HUES48 (cell line): ENCODE results near the gene JAZF1.
"Not testable (repeated sequence)": the region's sequence is repeated elsewhere in the genome, so short reads cannot be mapped to it uniquely, and the experiment has no call there.

Source experiments
- H3K27ac ChIP-seq: one replicate; pipeline ENCODE4 v1.7.0; 2013; ENCODE audit warnings: low read depth, low read length, inconsistent platforms
- H3K27me3 ChIP-seq: 2 replicates; pipeline ENCODE4 v1.6.1; 2013; ENCODE audit warnings: mild to moderate bottlenecking, low read length; ENCODE audit not compliant: control insufficient read depth, insufficient read depth
- H3K36me3 ChIP-seq: 2 replicates; pipeline ENCODE4 v1.6.1; 2013; ENCODE audit warnings: low read length; ENCODE audit not compliant: control insufficient read depth, insufficient read depth
- H3K4me1 ChIP-seq: 2 replicates; pipeline ENCODE4 v1.6.1; 2013; ENCODE audit warnings: mild to moderate bottlenecking, low read length; ENCODE audit not compliant: control insufficient read depth, insufficient read depth
- H3K4me3 ChIP-seq: 2 replicates; pipeline ENCODE4 v1.5.1; 2013; ENCODE audit warnings: mild to moderate bottlenecking, low read depth, low read length
- H3K9ac ChIP-seq: 2 replicates; pipeline ENCODE4 v1.6.1; 2013; ENCODE audit warnings: mild to moderate bottlenecking, low read depth, low read length, moderate library complexity
- H3K9me3 ChIP-seq: 2 replicates; pipeline ENCODE4 v1.6.1; 2013; ENCODE audit warnings: low read length; ENCODE audit not compliant: control insufficient read depth, insufficient read depth

Gene JAZF1

GRCh38 chr7:28020302-28020940, 160.2 kb downstream of the JAZF1 start:
- H3K4me3 ChIP-seq, result no peak overlapping the region
- no peaks in the 10 kb centered on the region for H3K27me3 ChIP-seq
- no peak overlapping the region for H3K9ac ChIP-seq
- H3K4me1 ChIP-seq, result peaks cover 5% of the 10 kb centered on the region; the same call in 1 of the 2 replicates
- no peaks in the 10 kb centered on the region for H3K36me3 ChIP-seq
- no peaks in the 10 kb centered on the region for H3K9me3 ChIP-seq
- no peak overlapping the region for H3K27ac ChIP-seq

GRCh38 chr7:28018856-28019465, 161.6 kb downstream of the JAZF1 start:
- Histone ChIP-seq H3K4me3 (no peak overlapping the region), H3K36me3 (no peaks in the 10 kb centered on the region), H3K27me3 (no peaks in the 10 kb centered on the region), H3K27ac (no peak overlapping the region), H3K4me1 (peaks cover 5% of the 10 kb centered on the region; the same call in 1 of the 2 replicates), H3K9me3 (no peaks in the 10 kb centered on the region), H3K9ac (no peak overlapping the region)

GRCh38 chr7:28018446-28018845, 162.1 kb downstream of the JAZF1 start:
- Histone ChIP-seq H3K9ac (no peak overlapping the region), H3K4me3 (no peak overlapping the region), H3K27ac (no peak overlapping the region), H3K4me1 (peaks cover 5% of the 10 kb centered on the region; the same call in 1 of the 2 replicates), H3K36me3 (no peaks in the 10 kb centered on the region), H3K9me3 (no peaks in the 10 kb centered on the region), H3K27me3 (no peaks in the 10 kb centered on the region)

- Histone ChIP-seq H3K27ac (no peak overlapping the region), H3K9ac (no peak overlapping the region), H3K4me3 (no peak overlapping the region)
These were observed 162.6 kb downstream of the JAZF1 start for GRCh38 chr7:28018020-28018419.

GRCh38 chr7:28017372-28017771, 163.2 kb downstream of the JAZF1 start:
- H3K27me3 ChIP-seq, result no peaks in the 10 kb centered on the region
- peaks cover 5% of the 10 kb centered on the region; the same call in 1 of the 2 replicates for H3K4me1 ChIP-seq
- H3K36me3 ChIP-seq, result no peaks in the 10 kb centered on the region
- no peak overlapping the region for H3K9ac ChIP-seq
- no peak overlapping the region for H3K4me3 ChIP-seq
- no peak overlapping the region for H3K27ac ChIP-seq
- no peaks in the 10 kb centered on the region for H3K9me3 ChIP-seq

More at GRCh38 chr7:28018020-28018419, 162.6 kb downstream of the JAZF1 start:
- Histone ChIP-seq H3K4me1 (peaks cover 5% of the 10 kb centered on the region; the same call in 1 of the 2 replicates), H3K36me3 (no peaks in the 10 kb centered on the region), H3K27me3 (no peaks in the 10 kb centered on the region), H3K9me3 (no peaks in the 10 kb centered on the region)

GRCh38 chr7:28016297-28016696, 164.3 kb downstream of the JAZF1 start:
- Histone ChIP-seq H3K27me3 (no peaks in the 10 kb centered on the region), H3K27ac (no peak overlapping the region), H3K36me3 (no peaks in the 10 kb centered on the region), H3K9me3 (no peaks in the 10 kb centered on the region), H3K4me3 (no peak overlapping the region), H3K4me1 (peaks cover 5% of the 10 kb centered on the region; the same call in 1 of the 2 replicates), H3K9ac (no peak overlapping the region)

- Histone ChIP-seq H3K36me3 (no peaks in the 10 kb centered on the region), H3K9ac (no peak overlapping the region), H3K27me3 (no peaks in the 10 kb centered on the region), H3K4me3 (no peak overlapping the region), H3K9me3 (no peaks in the 10 kb centered on the region), H3K4me1 (peaks cover 4% of the 10 kb centered on the region; the same call in 1 of the 2 replicates), H3K27ac (no peak overlapping the region)
These were observed 165.4 kb downstream of the JAZF1 start for GRCh38 chr7:28015169-28015568.

- H3K27me3 ChIP-seq, H3K9me3 ChIP-seq, H3K9ac ChIP-seq, H3K4me1 ChIP-seq, H3K27ac ChIP-seq, H3K36me3 ChIP-seq, H3K4me3 ChIP-seq: not testable (repeated sequence)
These were observed 166.3 kb downstream of the JAZF1 start for GRCh38 chr7:28014340-28014739.

- H3K36me3 ChIP-seq, result no peaks in the 10 kb centered on the region
- H3K9me3 ChIP-seq, result no peaks in the 10 kb centered on the region
These were observed 167.2 kb downstream of the JAZF1 start for GRCh38 chr7:28013441-28013840.

GRCh38 chr7:28013019-28013418, 167.6 kb downstream of the JAZF1 start:
- Histone ChIP-seq H3K9ac (no peak overlapping the region), H3K9me3 (no peaks in the 10 kb centered on the region), H3K27ac (no peak overlapping the region), H3K4me1 (no peaks in the 10 kb centered on the region), H3K27me3 (no peaks in the 10 kb centered on the region), H3K4me3 (no peak overlapping the region), H3K36me3 (no peaks in the 10 kb centered on the region)

More at GRCh38 chr7:28013441-28013840, 167.2 kb downstream of the JAZF1 start:
- no peaks in the 10 kb centered on the region for H3K27me3 ChIP-seq
- no peak overlapping the region for H3K27ac ChIP-seq
- no peak overlapping the region for H3K9ac ChIP-seq
- no peak overlapping the region for H3K4me3 ChIP-seq
- H3K4me1 ChIP-seq, result no peaks in the 10 kb centered on the region

- Histone ChIP-seq H3K4me3 (no peak overlapping the region), H3K4me1 (no peaks in the 10 kb centered on the region), H3K36me3 (no peaks in the 10 kb centered on the region), H3K27ac (no peak overlapping the region), H3K9me3 (no peaks in the 10 kb centered on the region), H3K9ac (no peak overlapping the region), H3K27me3 (no peaks in the 10 kb centered on the region)
These were observed 171.7 kb downstream of the JAZF1 start for GRCh38 chr7:28008911-28009310.
